Eye (tissue), 1 donor: Measurements from ENCODE around the gene ENOX1.
A peak's percentile ranks its signal among the peaks of the same experiment; 100 is the strongest.

Experiments
- DNase-seq: peaks from one replicate; pipeline ENCODE4 v3.0.0-alpha.2; 2015

Gene ENOX1

DNA sequence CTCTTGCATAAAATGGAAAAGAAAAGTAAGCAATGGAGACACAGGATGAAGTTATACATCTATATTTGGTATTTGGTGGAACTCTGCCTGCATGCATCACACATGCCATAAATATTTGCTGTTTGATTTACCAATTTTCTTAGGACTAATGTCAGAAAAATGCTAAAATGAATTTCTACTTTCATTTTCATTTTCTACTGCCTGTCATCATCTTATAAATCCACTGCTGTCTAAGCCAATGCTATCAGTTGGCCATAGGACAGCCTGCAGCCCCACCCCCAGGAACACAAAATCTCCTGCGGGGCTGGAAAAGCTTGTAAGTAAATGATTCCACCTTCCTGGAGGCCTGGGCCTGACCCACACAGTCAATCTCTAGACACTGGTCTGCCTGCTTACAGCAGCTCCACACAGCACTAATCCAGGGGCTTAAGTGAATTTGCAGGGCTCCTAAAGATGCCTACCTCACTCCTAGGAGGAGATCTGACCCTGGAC lies 122.0 kb downstream of the ENOX1 start:
- DNase-seq, result no peak

DNA sequence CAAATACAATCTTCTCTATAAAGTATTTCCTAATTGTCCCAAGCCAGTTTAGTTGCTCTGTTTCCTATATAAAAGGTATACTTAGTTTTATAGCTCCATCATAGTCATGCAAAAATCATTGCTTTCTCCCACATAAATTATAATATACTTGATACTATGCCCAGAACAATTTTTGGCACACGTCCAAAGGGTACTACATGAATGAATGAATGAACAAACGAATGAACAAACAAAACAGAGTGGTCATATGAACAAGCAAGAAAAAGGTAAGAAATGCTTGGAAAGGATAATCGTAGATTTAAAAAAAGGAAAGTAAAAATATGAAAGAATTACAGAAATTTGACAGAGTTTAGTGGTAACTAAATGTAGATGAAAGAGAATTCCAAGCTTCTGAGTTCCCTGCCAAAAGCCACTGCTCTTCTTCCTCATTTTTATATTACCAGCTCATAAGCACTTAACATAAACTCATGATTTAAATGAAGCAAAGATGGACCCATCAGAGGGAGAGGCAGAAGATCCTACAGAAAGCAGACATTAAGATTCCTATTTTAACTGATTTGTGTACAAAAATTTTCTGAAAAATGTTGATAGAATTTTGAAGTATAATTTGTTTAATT lies 123.2 kb downstream of the ENOX1 start:
- DNase-seq, result no peak

DNA sequence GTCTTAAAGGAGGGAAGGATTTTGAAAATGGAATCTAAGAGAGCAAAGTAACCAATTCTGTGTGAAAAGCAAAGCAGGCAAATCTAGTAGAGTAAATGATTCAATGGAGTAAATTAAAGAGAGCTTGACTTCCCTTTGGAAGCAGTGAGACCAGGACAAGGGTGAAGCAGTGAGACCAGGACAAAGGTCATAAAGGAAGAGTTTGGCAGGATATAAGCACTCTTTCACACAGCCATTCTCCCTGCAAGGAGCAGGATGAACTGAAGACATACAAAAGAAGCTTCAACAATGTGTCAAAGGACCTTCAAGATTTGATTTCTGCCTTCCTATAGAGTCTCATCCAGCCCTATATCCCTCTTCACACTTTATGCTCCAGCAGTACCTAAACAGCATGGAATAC lies 123.8 kb downstream of the ENOX1 start:
- DNase-seq, result no peak

DNA sequence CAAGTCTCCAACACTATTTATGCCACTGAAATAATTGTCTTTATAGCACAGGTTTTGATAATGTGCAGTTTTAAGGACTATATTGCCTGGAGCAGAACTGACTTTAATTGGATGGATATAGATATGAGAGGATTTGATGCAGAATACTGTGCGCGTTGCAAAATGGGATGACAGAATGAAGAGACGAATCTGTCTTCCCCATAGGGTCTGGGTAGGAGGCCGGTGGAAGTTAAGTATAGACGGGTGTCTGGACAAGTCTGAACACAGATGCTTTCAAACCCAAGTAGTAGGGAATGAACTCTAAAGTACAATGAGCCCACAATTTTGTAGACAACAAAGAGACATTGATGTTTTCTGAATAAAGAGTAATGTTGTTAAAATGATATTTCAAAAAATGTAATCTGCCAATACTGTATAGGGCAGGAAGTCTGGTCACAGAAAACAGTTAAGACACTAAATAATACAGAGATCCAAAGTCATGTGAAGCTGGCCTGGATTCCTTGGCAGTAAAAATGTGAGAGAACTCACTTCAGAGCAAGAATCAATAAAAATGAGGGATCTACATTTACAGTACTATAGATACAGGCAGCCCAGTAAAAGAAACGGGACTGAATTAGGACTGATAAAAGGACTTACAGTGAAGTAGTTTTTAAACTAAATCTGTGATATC lies 125.5 kb downstream of the ENOX1 start:
- DNase-seq, result no peak

DNA sequence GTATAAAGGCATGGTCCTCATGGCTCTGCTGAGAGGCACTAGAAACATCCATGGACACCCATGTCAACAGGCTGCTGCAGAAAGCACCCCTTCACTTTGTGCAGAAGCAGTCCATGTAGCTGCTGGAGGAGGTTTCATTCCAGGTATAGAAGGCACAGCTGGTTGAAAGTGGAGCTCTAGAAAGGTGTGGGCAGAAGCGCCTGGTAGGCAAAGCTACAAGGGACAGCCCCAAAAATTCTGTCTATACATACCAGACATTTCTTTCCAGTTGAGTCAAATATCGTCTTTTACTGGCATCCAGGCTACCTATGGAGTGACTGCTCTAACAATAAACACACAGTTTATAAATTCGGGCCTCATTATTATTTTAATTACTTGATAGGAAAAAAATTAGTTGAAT lies 129.3 kb downstream of the ENOX1 start:
- DNase-seq, result no peak

DNA sequence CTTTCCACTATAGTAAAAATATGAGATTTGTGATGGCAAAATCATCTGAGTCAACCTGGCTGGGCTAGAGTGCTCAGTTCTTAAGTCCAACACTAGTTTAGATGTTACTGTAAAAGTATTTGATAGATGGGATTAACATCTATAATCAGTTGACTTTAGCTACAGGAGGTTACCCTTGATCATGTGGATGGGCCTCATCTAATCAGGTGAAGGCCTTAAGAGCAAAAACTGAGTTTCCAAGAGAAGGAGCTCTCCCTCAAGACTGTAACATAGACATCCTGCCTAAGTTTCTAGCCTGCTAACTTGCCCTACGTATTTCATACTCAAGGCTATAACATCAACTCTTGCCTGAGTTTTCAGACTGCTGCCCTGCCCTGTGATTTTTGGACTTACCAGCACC lies 132.8 kb downstream of the ENOX1 start:
- DNase-seq, result no peak

DNA sequence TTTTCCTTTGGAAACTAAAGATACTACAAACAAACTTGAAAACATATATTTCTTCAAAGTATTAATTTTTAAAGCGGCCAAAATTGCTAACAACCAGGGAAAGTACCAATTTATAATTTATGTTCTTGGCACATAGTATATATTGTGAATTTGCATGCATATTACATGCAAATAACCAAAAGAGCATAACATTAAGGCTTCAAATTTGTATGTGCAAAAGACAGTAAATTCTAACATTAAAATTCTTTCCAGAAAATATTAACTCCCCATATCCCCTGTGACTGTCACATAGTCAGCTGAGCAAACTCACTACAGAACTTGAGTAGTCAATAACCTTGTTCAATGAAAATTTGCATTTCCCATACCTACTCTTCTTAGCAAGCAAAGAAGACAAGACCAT lies 133.4 kb downstream of the ENOX1 start:
- no peak for DNase-seq

DNA sequence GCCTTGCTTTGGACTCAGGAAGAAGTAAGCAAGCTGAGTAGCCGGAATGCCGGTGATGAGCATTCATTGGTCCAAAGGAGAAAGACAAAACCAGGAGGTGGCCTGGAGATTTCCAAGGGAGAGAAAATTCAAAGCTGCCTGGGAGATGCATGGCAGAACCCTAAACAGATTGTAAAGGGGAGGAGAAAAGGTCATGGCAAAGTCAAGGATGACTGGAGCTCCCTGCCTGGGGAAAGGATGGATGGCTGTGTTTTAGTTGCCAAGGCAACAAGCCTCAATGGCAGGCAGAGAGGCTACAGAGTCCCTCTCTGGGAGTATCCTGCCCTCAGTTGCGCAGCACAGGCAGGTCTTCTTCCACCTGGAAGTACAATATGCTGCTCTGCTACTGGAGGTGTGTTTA lies 134.0 kb downstream of the ENOX1 start:
- DNase-seq, result no peak

DNA sequence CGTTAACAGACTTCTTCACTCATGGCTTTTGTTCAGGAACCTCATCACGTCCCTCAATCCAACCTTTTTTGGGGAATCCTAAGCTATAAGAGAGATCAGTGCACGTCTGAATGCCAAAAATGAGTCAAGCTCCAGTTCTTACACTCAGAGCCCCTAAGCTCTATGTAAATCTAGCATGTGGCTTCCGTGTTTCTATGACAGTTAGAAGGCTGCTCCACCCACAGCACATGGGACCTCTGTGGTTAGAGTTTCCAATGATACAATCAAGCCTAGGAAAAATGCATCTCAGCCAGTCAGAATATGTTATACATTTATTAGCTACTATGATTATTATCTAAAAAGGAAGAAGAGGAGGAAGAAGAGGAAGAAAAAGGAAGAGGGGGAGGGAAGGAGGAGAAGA lies 135.9 kb downstream of the ENOX1 start:
- no peak for DNase-seq

DNA sequence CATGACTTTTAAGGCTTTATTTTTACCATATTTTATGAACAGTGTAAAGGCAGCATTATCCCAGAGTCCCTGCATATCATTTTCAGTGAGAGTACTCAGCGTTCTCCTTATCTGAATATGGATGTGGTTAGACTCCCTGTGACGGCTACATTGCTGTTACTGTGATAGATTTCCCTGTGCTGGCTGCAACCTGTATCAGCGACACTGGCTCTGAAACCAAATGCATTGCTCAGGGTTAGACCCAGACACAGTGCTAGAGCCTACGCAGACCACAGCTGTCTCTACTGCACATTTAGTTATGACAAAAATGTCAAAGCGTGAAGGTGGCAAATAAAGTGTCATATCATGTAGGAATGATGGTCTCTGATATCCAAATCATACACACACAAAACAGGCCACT lies 138.0 kb downstream of the ENOX1 start:
- no peak for DNase-seq

DNA sequence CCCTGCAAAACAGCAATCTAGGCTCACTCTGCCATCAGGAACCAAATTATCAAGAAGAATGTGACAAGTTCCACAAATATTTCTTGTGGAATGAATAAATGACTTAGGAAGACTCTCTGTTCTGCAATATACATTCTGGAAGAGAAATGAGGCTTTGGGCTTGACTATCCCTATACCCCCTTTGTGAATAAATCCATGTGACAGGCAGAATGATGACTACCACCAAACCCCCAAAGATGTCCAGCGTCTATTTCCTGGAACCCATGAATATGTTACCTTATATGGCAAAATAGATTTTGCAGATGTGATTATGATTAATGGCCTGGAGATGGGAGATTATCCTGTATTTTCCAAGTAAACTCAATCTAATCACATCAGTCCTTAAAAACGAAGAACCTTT lies 139.3 kb downstream of the ENOX1 start:
- DNase-seq, result no peak

DNA sequence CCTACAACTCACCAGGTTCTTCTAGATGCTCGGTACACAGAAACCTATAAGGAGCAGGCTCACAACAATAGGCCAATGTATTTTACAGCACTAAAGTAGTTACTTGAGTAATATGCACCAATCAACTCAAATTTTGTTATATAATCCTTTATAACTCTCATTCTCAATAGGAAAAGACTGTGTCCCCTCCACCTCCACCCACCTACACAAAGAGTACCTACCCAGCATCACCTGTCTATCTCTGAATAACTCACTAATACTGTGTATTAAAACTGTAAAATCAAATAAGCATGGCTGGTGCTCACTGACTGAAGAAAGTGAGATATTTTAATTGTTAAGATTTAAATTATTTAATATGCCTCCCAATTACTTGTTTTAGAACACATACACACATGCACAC lies 146.3 kb downstream of the ENOX1 start:
- no peak for DNase-seq

DNA sequence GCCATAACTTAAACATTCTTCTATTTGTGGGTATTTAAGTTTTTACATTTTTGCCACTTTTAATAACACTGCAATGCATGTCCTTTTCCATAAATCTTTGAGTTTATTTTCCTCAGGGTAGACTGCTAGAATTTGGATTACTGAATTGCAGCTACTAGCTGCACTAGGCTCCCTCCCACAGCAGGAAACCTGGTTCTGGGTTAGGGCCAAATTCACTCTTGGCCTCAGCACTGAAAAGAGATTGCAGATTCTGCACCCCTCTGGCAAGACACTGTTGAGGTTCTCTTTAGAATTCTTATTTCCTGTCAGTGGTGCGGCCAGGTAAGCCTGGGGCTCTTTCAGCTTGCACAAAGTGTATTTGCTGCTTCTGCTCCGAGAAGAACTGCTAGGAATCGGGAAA lies 155.7 kb downstream of the ENOX1 start:
- no peak for DNase-seq

DNA sequence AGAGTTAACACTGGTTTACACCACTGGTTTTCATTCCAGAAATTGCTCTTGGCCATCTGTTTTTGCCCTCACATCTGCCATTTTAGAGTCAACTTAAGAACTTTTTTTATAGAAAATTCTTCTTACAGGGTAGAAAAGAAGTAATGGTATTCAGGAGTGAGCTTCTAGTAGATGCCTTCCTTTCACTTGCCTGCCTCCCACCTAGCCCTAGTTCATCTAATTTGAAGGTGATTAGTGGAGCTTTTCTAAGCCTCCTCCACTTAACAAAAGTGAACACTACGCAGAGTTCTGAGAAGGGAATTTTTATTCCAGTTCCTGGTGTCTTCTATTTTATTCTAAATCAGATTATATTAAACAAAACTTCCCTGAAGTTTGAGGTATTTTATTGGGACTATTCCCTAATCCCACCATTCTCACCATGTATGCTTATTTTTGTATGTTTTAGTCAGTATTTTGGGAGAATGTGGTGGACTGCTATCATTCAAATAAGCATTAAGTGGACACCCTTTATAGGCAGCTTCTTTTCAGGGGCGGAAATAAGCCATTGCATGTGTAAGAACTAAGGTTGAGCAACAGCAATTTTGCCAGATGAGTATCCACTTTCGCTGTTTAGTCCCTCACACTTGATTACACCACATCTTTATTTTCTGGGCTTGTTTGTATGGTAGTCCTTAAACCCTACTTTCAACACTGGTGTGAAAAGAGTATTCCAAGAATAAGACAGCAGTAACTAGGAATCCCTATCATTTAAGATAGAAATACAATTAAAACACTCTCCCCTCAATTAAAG lies 156.9 kb downstream of the ENOX1 start:
- DNase-seq, result no peak

DNA sequence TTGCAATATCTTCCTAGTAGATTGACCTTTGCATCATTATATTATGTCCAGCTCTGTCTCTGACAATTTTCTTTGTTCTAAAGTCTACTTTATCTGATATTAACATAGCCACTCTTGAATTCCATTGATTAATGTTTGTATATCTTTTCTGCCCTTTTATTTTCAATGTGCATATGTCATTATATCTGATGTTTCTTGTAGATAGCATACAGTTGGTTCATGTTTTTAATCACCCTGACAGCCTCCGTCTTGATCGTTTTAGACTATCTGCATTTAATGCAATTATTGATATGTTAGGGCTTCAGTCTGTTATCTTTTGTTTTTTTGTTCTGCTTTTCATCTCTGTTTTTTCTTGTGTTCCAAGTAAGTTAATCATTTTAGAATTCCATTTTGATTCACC lies 159.8 kb downstream of the ENOX1 start:
- no peak for DNase-seq

DNA sequence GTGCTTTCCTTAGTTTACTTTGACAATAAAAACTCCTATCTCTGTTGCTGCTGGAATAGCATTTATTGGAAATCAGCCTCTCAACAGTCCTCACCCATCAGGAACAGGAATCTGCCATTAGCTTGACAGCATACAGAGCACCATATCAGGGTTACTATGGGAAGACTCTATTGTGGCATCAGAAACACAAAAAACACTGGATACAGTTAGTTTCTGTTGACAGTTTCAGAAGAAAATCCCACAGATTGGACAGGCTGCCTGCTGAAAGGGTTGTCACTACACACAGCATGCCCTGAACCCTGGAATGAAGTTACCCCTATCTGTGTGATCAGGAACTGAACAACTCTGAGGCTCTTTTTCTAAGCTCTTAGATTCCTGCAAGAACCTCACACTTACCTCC lies 172.7 kb downstream of the ENOX1 start:
- DNase-seq, result no peak

DNA sequence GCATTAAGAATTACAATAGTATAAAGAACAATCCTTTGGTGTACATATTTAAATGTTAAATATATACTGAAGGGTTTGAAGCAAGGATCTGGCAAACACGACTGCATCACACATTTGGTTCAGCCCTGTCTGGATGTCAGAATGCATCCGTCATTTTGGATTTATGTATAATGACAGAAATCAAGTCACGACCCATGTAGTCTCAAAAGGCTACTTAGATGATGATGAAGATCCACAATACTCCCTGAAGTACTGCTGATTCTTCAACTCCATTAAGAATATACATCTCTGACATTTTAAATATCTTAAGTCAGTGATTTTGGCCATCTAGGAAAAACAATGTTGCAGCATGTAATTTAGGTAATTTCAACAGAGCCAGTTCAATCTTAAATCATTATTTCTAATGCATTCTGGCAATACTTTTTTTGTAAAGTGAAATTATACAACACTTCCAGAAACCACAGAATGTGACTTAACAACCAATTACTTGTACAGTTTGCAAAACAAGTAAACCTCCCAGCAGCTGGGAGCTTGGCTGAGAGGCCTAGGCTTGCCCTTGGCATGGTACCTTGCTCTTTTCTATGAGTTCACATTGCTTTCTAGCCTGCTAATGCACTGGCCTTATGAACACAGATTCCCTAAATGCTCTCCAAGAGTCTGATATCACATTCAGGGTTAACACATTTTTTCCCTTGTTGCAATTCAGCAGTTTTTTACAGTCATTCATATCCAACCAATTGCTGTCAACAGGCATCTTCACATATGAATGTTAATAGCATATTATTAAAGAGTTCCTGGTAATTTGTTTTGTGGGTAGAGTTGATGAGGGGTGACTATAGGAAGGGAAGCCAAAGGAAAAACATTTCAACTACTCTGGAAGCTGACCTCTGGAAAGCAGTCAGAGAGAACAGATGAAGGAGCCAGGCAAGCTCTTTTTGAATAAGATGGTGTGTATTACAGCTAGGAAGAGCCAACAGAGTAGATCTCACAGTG lies 175.2 kb downstream of the ENOX1 start:
- peak; percentile 34 for DNase-seq

DNA sequence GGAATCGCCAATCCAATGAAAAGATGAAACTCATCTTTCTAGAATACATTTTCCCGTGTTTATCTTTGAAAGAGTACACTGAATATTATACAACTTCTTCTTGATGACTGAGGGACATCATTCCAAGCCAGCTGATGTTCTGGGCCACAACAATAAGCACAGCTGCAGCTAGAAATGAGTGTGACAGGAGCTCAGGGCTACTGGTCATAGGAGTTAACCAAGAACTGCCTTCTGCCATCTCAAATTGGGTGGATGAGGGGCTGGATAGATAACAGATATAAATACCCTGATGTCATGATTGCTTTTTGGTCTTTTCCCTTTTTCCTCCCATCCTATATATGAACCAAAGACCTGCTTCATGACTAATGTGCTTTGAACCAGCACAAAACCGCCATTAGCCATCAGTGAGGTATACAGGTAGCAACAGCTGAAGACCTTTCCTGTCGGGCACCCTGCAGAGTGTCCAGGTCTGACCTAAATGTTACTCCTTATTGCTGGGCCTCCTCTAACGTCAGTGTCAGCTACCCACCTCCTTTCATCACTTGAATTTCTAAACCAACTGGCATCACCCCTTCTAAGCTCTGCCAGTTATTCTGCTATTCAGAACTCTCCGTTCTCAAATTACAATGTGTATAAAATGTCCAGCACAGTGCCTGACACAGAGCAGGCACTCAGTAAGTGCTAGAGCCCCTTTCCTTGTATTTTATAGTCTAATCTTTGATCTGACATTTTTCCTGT lies 178.2 kb downstream of the ENOX1 start:
- DNase-seq, result no peak

DNA sequence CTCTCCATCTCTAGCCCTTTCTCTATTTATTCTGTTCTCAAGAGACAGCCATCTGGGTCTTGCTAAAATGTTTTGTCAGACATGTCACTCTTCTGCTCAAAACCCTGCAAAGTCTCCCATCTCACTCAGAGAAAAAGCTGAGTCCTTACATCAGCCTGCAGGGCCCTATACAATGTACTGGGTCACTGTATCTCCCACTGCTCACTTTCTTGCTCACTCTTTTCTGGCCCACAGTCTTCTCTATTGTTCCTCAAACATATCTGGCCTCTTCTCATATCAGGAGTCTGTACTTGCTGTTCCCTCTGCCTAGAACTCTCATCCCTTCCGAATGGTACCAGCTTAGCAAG lies 189.2 kb downstream of the ENOX1 start:
- DNase-seq, result no peak

DNA sequence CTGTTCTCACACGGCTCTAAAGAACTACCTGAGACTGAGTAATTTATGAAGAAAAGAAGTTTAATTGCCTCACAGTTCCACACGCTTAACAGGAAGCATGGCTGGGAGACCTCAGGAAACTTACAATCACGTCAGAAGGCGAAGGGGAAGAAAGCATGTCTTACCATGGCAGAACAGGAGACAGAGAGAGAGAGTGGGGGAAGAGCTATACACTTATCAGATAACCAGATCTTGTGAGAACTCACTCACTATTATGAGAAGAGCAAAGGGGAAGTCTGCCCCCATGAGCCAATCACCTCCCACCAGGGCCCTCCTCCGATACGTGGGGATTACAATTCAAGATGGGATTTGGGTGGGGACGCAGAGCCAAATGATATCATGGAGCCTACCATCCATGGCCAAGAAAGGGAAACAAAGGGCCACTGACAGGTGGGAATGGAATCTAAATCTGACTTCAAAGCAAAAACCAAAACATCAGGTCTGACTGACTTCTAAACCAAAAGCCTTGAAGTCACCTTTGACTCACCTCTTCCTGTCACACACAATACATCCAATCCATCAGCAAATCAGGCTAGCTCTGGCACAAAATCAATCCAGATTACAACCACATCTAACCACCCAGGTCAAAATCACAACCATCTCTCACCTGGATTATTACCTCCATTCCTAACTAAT lies 189.7 kb downstream of the ENOX1 start:
- DNase-seq, result no peak

DNA sequence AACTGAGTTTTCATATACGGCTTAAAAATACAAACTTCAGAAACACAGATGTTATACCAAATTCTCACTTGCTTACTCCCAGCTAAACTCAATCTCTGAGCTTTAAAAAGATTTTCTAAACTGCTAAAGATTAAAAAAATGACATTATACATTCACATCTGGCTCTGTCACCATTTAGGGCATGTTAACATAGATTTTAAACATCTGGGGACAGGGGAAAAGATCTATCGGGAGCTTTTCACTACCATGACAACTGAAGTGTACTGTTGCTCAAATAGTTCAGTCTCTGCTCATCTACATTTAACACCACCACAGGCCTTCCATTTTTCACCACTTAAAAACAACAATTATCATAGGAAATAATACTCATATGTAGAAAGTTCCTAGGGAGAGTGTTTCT lies 190.8 kb downstream of the ENOX1 start:
- no peak for DNase-seq

DNA sequence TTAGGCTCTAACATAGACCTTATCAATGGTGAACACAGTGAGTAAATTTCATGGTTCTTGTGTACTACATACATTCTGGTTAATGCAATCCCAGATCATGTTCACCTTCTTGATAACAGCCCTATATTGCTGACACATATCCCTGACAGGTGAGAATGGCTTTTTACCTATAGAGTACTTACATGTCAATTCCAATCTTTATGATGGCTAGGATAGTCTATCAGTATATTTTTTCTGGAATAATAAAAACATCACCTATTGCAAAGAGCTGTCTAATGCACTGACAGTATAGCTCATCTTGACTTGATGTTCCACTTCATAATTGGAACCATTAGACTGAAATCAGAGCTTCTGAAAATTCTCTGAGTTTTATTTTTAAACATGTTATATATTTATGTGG lies 199.4 kb downstream of the ENOX1 start:
- DNase-seq, result no peak
